Measurements from ENCODE around the gene SMC5.

The SMC5 gene

DNA sequence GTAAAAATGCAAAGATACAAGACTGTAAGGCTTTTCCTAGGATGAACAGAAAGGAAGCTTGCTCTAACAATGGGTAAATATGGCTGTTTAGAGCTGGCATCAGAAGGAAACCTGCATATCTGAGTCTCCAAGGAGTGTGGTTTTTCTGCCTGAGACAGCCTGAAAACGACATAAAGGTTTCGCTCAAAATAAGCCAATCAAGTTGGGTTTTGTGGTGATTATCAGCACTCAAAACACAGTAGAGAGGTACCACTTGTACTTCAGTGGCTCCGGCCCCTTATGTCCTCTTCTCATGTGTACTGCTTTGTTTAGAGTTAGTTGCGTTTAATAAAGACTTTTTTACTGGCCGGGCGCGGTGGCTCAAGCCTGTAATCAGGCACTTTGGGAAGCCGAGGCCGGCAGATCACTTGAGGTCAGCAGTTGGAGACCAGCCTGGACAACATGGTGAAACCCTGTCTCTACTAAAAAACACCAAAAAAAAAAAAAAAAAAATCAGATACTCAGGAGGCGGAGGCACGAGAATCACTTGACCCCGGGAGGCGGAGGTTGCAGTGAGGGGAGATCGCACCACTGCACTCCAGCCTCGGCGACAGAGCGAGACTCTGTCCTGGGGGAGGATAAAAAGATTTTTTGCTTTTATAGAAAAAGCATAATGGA, 116.3 kb downstream of the SMC5 start:
- H3K4me3 ChIP-seq (ENCODE audit: low read length) = no peak overlapping the region
- TF ChIP-seq, protein P1, sequence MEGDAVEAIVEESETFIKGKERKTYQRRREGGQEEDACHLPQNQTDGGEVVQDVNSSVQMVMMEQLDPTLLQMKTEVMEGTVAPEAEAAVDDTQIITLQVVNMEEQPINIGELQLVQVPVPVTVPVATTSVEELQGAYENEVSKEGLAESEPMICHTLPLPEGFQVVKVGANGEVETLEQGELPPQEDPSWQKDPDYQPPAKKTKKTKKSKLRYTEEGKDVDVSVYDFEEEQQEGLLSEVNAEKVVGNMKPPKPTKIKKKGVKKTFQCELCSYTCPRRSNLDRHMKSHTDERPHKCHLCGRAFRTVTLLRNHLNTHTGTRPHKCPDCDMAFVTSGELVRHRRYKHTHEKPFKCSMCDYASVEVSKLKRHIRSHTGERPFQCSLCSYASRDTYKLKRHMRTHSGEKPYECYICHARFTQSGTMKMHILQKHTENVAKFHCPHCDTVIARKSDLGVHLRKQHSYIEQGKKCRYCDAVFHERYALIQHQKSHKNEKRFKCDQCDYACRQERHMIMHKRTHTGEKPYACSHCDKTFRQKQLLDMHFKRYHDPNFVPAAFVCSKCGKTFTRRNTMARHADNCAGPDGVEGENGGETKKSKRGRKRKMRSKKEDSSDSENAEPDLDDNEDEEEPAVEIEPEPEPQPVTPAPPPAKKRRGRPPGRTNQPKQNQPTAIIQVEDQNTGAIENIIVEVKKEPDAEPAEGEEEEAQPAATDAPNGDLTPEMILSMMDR (IDR thresholded peaks at IDR 0.05; ENCODE audit: insufficient read depth, low read depth, low read length, missing control alignments) = no peak
- DNase-seq (ENCODE audit: low read depth) = no peak

DNA sequence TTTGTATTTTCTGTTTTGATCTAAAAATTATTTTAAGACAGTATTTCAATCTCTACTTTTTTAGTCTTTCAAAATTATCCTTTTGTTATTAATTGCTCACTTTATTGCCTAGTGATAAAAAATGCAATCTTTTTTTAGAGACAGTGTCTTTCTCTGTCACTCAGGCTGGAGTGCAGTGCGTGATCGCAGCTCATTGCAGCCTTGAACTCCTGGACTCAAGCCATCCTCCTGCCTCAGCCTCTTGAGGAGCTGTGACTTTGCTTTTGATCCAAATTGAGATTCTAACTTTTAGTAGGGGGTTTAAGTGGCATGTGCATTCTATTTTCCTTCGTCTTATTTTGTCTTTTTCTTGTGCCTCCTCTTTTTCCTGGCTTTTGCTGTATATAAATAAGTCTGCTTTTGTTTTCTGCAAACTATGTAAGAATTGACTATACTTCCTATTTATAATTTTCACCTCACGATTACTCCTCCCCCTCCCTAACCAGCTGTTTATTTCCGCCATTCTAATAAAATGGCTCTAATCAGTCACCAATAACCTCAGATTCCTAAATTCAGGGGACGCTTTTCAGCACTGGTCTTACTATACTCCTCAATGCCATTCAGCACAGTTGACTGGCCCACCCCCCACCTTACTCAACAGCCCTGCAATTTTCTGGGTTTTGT, 123.4 kb downstream of the SMC5 start:
- no peak for DNase-seq (ENCODE audit: low read depth)
- H3K4me3 ChIP-seq (ENCODE audit: low read length) = no peak overlapping the region
- TF ChIP-seq, protein P1 (IDR thresholded peaks at IDR 0.05; ENCODE audit: insufficient read depth, low read depth, low read length, missing control alignments) = no peak

DNA sequence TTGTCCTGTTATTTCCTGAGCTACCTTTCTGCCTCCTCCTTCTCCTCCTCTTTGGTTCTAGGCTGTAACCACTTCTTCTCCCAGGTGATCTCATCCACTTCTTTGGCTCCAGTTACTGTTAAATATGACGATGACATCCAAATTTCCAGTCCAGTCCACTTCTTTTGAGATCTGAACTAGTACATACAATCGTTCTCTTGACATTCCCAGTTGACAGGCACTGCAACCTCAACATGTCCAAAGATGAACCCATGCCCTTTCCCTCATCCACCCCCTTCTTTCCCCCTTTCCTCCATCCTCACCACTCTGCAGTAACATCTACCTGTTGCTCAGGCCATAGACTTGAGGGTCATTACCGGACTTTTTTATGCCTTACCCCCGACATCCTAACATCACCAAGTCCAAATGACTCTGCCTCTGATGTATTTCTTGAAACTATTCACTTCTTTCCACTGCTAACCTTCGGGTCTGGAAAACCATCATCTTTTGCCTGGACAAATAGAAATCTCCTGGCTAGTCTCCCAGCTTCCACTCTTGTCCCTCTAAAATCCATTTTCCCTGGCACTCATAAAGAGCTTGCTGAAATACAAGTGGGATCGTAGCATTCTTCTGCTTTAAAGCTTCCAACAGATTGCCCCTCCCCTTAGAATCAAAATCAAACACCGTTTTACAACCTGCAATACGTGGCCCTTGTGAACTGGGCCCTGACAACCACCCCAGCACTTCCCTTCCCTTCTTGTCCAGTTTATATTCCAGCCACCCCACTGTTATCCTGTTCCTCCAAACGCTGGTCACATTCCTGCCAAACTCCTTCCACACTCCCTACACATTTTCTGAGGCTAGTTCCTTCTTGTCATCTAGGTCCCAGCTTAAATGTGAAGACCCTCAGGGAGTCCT, 124.2 kb downstream of the SMC5 start:
- TF ChIP-seq, protein P1 (IDR thresholded peaks at IDR 0.05; ENCODE audit: insufficient read depth, low read depth, low read length, missing control alignments) = no peak
- no peak overlapping the region for H3K4me3 ChIP-seq (ENCODE audit: low read length)
- DNase-seq (ENCODE audit: low read depth) = no peak

DNA sequence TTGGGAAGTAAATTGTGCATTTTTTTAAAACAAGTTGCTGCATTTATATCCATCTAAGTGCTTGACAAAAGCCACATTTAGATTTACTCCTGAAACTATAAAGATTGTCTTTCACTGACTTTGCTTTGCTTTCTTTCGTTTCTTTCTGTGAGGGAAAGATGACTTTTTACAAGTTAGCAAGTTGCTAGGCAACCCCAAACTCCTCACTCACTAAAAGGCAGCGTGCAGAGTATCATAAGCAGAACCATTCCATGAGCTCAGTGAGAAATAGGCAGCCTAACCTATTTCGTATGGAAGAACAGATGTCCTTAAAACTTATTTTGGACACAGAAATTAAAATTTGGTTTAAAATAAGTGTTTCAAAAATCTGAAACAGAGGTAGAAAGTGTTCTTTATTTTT, 126.6 kb downstream of the SMC5 start:
- TF ChIP-seq, protein P1 (IDR thresholded peaks at IDR 0.05; ENCODE audit: insufficient read depth, low read depth, low read length, missing control alignments) = no peak
- H3K4me3 ChIP-seq (ENCODE audit: low read length) = no peak overlapping the region

DNA sequence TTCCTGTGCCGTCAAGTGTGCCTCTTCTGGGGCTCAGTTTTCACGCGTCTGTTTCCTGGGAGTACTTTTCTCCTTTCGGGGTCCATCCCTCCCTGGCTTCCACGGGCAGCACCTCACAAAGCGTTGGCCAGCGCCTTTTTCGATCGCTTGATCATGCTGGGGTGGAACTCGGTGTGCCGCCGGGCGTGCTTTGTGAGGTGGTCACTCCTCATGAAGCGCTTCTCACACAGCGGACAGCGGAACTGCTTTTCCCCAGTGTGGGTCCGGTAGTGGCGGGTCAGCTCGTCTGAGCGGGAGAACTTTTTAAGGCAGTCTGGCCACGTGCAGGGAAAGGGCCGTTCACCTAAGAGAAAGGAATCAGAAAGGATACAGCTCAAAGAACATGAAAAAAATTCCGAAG, 128.9 kb downstream of the SMC5 start:
- TF ChIP-seq, protein P1 (IDR thresholded peaks at IDR 0.05; ENCODE audit: insufficient read depth, low read depth, low read length, missing control alignments) = no peak
- no peak for DNase-seq (ENCODE audit: low read depth)
- H3K4me3 ChIP-seq (ENCODE audit: low read length) = no peak overlapping the region

More for the DNA sequence above, 126.6 kb downstream of the SMC5 start:
- DNase-seq (ENCODE audit: low read depth) = no peak

DNA sequence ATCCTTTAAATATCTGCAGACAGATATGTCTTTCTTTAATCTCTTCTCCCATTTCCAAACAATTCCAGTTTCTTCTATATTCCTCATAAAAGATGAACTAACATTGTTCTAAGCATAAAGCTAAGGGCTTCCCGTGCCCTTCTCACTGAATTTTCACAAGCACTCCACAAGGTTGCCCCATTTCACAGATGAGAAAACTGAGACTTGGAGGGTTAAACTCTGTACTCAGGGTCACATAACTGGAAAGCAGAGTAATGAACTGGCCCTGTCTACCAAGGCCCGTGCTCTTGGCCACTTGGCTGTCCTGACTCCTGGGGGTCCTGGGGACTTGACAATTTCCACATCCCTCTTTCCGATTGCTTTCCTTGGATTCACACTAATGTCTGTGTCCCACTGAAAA, 130.4 kb downstream of the SMC5 start:
- TF ChIP-seq, protein P1 (IDR thresholded peaks at IDR 0.05; ENCODE audit: insufficient read depth, low read depth, low read length, missing control alignments) = no peak
- no peak for DNase-seq (ENCODE audit: low read depth)
- H3K4me3 ChIP-seq (ENCODE audit: low read length) = no peak overlapping the region

Data from epithelial cell of esophagus (primary cell).